HG03521 (cell line): ENCODE results near the gene CFAP99.
"Not testable (repeated sequence)": the region's sequence is repeated elsewhere in the genome, so short reads cannot be mapped to it uniquely, and the experiment has no call there.

Source experiments
- ATAC-seq: cut with Tn5 transposase; IDR thresholded peaks from one replicate; pipeline ENCODE4 v1.9.1; 2021; ENCODE audit warnings: mild to moderate bottlenecking, moderate library complexity; ENCODE audit not compliant: unreplicated experiment

CFAP99 gene

DNA sequence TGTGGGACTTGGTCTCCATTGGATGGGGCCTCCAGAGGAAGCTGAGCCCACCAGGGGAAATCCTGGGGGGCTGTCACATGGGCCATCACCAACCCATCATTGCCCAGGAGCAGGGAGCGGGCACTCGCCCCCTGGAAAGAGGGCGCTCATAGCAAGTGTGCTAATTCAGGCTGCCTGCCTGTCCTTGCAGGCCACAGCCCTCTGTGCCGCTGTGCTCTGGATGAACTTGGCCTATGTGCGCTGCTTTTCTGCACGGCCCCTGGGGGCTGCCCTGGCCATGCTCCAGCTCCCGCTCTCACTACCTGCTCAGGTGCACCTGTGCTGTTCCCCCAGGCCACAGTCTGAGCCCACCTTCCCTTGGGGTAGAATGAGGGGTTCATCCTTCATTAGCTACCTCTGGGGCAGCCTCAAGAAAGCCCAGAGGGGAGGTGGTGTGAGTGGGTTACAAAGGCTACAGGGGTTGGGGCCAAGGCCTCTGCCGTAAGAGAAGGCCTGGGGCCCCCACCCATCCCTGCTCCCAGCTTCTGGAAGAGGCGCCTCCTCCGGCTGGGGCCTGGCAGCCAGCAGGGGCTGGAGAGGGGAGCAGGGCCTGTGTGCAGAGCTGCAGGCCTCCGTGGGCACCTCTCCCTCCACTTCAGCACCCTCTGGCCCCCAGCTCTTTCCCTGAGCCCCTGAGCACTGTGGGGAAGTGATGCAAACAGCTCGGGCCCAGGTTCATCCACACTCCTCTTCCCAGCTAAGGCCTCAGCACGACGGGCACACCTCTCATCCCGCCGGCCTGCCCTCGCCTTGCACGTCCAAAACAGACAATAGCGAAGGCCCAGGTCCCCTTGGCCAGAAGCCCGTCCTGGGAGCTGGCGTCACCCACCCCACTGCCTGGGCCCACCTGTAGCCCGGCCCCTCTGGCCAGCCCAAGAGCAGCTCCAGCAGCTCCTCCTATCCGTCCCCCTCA, 8.9 kb downstream of the CFAP99 start:
- ATAC-seq: no peak

DNA sequence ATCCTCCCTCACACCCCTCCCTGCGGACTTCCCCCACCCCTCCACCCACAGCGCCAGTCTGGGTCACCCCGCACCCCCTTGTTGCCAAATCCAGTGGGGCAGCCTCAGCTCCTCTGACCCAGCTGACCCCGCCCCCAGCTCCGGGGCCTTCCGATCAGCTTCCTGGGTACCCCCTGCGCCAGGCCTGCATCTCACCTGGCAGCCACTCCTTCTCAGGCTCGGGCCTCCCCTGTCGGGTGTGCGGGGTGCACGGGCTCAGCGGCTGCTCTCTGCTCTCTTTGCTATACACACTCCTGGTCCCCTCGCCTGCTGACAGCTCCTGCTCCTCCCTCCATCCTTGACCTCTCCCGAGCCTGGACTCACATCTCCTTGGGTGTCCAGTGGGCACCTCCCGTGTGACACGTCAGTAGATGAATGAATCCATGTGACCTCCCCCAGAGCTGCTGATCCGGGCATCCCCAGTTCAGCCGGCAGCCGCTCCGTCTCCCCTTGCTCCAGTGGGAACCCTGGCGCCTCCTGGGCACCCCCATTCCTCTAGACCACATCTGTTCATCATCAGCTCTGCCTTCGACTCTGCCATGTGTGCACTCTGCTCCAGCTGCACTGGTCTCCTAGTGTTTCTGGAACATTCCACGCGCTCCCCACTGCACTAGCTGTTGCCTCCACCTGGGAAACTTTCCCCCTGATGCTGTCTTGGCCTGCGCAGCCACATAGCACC, 9.9 kb downstream of the CFAP99 start:
- no peak for ATAC-seq

- not testable (repeated sequence) for ATAC-seq
Observed at GRCh38 chr4:2429945-2430757, 11.4 kb downstream of the CFAP99 start.

DNA sequence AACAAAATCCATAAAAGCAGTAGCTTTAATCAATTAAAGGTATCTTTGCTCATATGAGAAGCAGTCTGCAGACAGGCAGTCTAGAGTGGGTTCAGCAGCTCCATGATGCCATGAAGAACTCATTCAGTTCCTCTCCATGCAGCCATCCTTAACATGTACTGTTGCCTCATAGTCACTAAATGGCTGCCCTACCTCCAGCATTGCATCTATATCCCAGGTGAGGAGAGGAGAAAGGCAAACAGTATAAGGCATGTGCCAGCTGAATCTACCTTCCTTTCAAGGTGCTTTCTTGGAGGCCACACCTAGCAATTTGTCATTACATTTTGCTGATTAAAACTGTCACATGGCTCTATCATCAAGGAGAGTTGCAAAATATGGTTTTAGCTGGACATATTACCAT, 13.2 kb downstream of the CFAP99 start:
- ATAC-seq: no peak

DNA sequence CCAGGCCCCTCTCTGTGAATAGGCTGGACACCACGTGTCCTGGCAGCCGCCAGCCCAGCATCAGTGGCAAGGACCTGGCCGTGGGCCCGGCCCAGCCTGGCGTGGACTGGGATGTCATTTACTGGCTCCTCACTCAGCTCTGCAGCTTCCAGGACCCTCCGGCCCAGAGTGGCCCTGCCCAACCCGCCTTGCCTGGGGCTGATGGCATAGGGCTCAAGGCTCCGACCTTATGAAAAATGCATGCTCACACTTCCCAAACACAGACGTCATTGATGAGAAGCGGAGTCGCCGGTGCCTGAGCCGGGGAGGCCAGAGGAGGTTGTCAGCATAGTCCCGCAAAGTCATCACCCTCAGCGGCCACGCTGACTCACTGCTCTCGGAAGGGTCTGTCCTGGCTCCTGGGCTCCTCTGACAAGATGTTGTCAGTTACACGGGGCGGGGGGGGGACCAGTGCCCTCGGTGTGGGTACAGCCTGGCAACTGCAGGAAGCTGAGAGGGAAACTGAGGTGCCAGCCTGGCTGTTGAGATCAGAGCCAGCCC, 14.3 kb downstream of the CFAP99 start:
- no peak for ATAC-seq

GRCh38 chr4:2433609-2434350, 15.0 kb downstream of the CFAP99 start:
- ATAC-seq: no peak

DNA sequence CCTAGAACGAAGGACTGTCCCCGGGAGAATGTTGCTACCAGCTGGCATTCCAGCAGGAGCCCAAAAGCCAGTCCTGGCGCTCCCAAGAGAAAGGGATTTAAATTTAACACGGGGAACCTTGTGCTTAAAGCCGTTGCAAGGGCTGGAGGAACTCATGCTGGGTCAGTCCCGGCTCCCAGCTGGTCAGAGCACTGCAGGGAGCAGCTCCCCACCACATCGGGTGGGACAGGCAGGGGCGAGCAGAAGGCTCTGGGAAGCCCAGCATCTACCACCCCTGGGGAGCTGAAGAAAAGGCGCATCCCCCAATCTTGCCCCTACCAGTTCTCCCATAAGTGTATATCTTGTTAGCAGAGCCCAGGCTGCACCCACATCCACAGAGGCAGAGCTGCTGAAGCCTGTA, 15.7 kb downstream of the CFAP99 start:
- ATAC-seq: no peak

DNA sequence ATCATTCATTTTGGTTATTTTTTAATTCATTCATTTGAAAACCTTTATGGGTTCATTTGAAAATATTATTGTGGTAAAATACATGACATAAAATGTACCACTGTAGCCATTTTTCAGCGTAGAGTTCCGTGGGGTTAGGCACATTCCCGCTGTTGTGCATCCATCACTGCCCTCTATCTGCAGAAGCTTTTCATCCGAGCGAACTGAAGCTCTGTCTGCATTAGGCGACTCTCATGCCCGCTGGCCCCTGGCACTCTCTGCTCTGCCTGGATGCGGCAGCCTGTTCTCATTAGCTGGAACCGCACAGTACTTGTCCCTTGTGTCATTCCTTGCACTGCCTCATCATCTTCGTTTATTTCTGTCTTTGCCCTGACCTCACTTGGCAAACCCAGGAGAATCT, 17.5 kb downstream of the CFAP99 start:
- ATAC-seq: no peak

DNA sequence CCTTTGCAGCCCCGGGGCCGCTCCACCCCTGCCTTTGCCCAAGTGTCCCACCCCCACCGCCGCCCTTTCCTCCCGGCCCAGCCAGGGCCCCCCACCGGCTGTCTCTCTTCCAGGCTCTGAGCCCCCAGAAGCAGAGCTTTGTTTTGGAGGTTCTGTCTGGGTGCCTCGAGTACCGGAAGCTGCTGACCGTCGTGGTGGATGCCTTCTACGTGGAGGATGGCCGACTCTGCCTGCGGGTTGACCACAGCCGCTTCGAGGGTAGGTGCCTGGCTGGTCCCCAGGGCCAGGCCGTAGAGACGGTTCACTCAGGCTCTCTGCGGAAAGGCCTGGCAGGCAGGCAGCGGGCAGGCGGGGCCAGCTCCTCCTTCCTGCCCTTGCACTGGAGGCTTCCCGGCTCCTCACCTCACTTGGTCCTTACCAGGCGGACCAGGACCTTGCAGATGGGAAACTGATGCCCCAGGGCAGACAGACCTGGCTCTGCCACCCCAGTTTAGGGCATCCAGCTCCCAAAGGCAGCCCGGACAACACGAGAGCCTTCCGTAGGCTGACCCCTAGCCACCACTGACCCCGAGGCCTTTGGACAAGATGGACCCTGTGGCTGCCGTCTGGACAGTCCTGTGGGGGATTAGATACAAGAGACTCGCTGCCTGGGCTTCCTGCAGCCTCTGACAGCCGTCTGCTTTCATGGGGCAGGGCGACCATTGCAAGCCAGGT, 18.2 kb downstream of the CFAP99 start:
- ATAC-seq: no peak

GRCh38 chr4:2437475-2438215, 18.9 kb downstream of the CFAP99 start:
- no peak for ATAC-seq

DNA sequence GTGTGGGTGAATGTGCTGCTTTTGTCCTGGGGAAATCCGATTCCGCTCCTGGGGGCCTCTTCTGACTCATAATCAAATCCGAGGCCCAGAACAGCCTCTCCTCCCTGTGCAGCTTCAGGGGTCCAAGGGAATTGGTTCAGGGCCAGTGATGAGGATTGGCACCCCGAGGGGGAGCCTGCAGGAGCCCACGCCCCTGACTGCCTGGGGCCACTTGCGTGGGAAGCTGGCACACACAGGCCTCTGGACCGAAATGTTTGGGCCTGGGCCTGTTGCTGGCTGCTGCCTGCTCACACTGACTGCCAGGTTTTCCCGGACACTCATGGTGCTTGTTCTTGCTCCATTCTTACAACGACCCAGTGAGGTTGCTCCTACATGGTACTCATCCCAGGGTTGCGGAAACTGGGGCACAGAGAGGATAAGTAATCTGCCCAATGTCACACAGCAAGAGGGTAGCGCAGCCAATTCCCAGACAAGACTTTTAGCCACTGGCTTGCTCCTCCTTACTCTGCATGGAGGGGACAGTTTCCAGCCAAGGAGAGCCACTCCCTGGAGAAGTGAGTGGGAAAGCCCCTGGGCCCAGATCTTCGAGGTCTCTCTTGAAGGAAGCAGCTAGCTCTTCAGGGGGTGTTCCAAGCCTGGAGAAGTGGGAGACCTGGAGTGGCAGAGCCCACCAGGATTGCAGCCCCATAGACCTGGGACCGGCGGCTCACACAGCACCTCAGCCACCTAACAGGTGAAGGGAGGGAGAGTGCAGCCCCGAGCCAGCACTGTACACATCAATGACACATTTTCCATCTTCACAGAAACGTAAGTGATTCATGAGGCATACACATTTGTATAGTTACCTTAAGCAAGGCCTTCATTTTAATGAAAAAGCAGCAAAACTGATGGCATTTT, 20.3 kb downstream of the CFAP99 start:
- ATAC-seq: no peak

- peak; percentile 73 for ATAC-seq
Observed at GRCh38 chr4:2441393-2442174, 22.8 kb downstream of the CFAP99 start.

GRCh38 chr4:2442175-2442993, 23.6 kb downstream of the CFAP99 start:
- ATAC-seq: no peak

GRCh38 chr4:2443061-2443730, 24.4 kb downstream of the CFAP99 start:
- no peak for ATAC-seq

GRCh38 chr4:2443956-2444740, 25.4 kb downstream of the CFAP99 start:
- ATAC-seq: no peak
